Transverse colon (tissue), 4 donors: ENCODE results near the gene NNMT. TPM values are rescaled to one million over a fixed set of nuclear protein-coding genes. Genes with fewer than 3 reads are reported as not detected.

ENCODE experiments used
- DNase-seq: peaks from one replicate; pipeline ENCODE4 v3.0.0-alpha.2; 2019
- H3K27ac ChIP-seq, 4 donors: fragments of 200-600 bp; sonication (generic); 2 replicates each; pipeline ENCODE4 v1.5.1; 2016 to 2018; ENCODE audit warnings: inconsistent platforms in 4 of 4
- H3K27me3 ChIP-seq: fragments of 200-600 bp; sonication (generic); 2 replicates; pipeline ENCODE4 v1.5.1; 2017; ENCODE audit warnings: inconsistent platforms
- H3K36me3 ChIP-seq, 4 donors: fragments of 200-600 bp; sonication (generic); 2 replicates each; pipeline ENCODE4 v1.5.1; 2017 to 2019; ENCODE audit warnings: inconsistent platforms in 4 of 4
- H3K4me1 ChIP-seq, 4 donors: fragments of 200-600 bp; sonication (generic); 2 replicates each; pipeline ENCODE4 v1.5.1; 2017 to 2020; ENCODE audit warnings: inconsistent platforms in 4 of 4
- H3K4me3 ChIP-seq, 4 donors: fragments of 200-600 bp; sonication (generic); 1 replicate in 1 of 4; 2 replicates in 3 of 4; pipeline versions ENCODE4 v1.5.1 to v1.6.1; 2017 to 2019; ENCODE audit warnings: inconsistent platforms in 4 of 4
- H3K9me3 ChIP-seq, 2 donors: fragments of 200-600 bp; sonication (generic); 2 replicates each; pipeline ENCODE4 v1.5.1; 2017 to 2019; ENCODE audit warnings: inconsistent platforms in 2 of 2
- EP300 ChIP-seq: sonication (generic); formaldehyde crosslinking; IDR thresholded peaks from one replicate; pipeline ENCODE4 v1.6.1; 2017; ENCODE audit warnings: antibody characterized with exemption, low read depth
- POLR2A ChIP-seq: fragments of 450-650 bp; IDR thresholded peaks from one replicate; pipeline ENCODE4 v1.6.1; 2016; ENCODE audit warnings: antibody characterized with exemption, mild to moderate bottlenecking, moderate library complexity
- POLR2AphosphoS5 ChIP-seq, 3 donors: sonication (generic); formaldehyde crosslinking; IDR thresholded peaks; one replicate each; pipeline ENCODE4 v1.6.1; 2016; ENCODE audit warnings: antibody characterized with exemption in 3 of 3
- WGBS, 2 donors: methylation state at CpG; one replicate each; pipeline ENCODE4 v1.1.5; 2018; ENCODE audit warnings: low coverage in 1 of 2; 5-methylcytosine and 5-hydroxymethylcytosine counted together
- in situ Hi-C, 4 donors: fragments of 200-750 bp; cut with MboI; loops; one replicate each; pipeline versions ENCODE4 v1.15.0 to v1.15.1; 2017; ENCODE audit warnings: low sequenced_read_pairs in 3 of 4, low pct_ligation_motif_present in 1 of 4, low pct_unique_long_range_greater_than_20kb in 1 of 4
- intact Hi-C: fragments of 100-400 bp; cut with DNase I; formaldehyde crosslinking; loops from one replicate; pipeline ENCODE4 v1.15.1; 2023; ENCODE audit warnings: low total_unique reads
- total RNA-seq, 4 donors: library from RNA; depleted of rRNA; stranded (reverse); fragments of >200 nt; gene quantifications; one replicate each; pipeline ENCODE4 v1.1.0, GENCODE V29; 2016
- TF ChIP-seq, protein P1 (sequence below), 5 experiments: fragments of 200-600 bp in 3 of 5; fragments of 450-650 bp in 2 of 5; sonication (generic) in 3 of 5; IDR thresholded peaks; 1 replicate in 2 of 5; 2 replicates in 3 of 5; pipeline ENCODE4 v1.5.1; 2016 to 2017; ENCODE audit warnings: antibody characterized with exemption in 5 of 5, inconsistent platforms in 3 of 5, mild to moderate bottlenecking in 2 of 5, moderate library complexity in 1 of 5

Gene NNMT
- total RNA-seq, 4 donors from 2014 or later: 37.8 to 385 (median 179) TPM

GRCh38 chr11:114297806-114298709 lies 1.9 kb downstream of the NNMT start:
- in situ Hi-C loops (no loop called here), intact Hi-C loops (no loop called here)
- no peaks in the 10 kb centered on the region for H3K9me3 ChIP-seq
- H3K27me3 ChIP-seq: no peaks in the 10 kb centered on the region
- peak overlapping the region; percentile 88 to 94 (median 90) for H3K27ac ChIP-seq
- no peak for TF ChIP-seq EP300
- TF ChIP-seq, protein P1, sequence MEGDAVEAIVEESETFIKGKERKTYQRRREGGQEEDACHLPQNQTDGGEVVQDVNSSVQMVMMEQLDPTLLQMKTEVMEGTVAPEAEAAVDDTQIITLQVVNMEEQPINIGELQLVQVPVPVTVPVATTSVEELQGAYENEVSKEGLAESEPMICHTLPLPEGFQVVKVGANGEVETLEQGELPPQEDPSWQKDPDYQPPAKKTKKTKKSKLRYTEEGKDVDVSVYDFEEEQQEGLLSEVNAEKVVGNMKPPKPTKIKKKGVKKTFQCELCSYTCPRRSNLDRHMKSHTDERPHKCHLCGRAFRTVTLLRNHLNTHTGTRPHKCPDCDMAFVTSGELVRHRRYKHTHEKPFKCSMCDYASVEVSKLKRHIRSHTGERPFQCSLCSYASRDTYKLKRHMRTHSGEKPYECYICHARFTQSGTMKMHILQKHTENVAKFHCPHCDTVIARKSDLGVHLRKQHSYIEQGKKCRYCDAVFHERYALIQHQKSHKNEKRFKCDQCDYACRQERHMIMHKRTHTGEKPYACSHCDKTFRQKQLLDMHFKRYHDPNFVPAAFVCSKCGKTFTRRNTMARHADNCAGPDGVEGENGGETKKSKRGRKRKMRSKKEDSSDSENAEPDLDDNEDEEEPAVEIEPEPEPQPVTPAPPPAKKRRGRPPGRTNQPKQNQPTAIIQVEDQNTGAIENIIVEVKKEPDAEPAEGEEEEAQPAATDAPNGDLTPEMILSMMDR (IDR thresholded peaks at IDR 0.05): no peak
- no peak for TF ChIP-seq POLR2AphosphoS5 (IDR thresholded peaks at IDR 0.05)
- no peak for TF ChIP-seq POLR2A
- H3K4me3 ChIP-seq: peak overlapping the region; percentile 3 to 43 (median 16)
- WGBS, 2 donors: 82% methylated on average over 4 to 8 of the region's 8 CpGs
- DNase-seq: no peak
- no peaks in the 10 kb centered on the region for H3K36me3 ChIP-seq
- peaks cover 0 to 2% (median 0%) of the 10 kb centered on the region in 4 donors for H3K4me1 ChIP-seq

DNA sequence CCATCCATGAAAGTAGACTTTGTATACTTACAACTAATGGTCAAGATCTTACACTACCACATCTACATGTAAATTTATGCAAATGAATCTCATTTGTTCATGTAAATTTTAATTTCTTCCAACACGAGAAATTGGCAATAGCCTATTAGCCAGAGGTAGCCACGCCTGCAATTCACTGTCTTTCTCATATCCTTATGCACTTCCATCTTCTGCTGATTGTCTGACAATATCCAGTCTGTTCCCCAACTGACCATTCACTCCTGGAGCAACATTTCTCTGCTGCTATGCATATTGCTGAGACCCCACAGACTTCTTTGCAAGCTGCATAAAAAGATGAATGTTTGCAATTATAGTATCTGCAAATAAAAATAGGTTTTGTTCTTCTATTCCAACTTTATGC lies 2.5 kb downstream of the NNMT start:
- WGBS, 2 donors: 48 to 66% methylated on average over 2 of the region's 2 CpGs
- no peaks in the 10 kb centered on the region for H3K9me3 ChIP-seq
- no peaks in the 10 kb centered on the region for H3K36me3 ChIP-seq
- intact Hi-C loops (no loop called here), in situ Hi-C loops (no loop called here)
- peak overlapping the region; percentile 88 to 94 (median 90) for H3K27ac ChIP-seq
- DNase-seq: no peak
- H3K4me1 ChIP-seq: peaks cover 0 to 3% (median 1%) of the 10 kb centered on the region in 4 donors
- peak overlapping the region in 3 of 4 donors; percentile 12 to 43 (median 21) for H3K4me3 ChIP-seq
- TF ChIP-seq, protein P1 (IDR thresholded peaks at IDR 0.05): no peak
- TF ChIP-seq EP300: no peak
- TF ChIP-seq POLR2A: no peak
- TF ChIP-seq POLR2AphosphoS5 (IDR thresholded peaks at IDR 0.05): no peak
- no peaks in the 10 kb centered on the region for H3K27me3 ChIP-seq

DNA sequence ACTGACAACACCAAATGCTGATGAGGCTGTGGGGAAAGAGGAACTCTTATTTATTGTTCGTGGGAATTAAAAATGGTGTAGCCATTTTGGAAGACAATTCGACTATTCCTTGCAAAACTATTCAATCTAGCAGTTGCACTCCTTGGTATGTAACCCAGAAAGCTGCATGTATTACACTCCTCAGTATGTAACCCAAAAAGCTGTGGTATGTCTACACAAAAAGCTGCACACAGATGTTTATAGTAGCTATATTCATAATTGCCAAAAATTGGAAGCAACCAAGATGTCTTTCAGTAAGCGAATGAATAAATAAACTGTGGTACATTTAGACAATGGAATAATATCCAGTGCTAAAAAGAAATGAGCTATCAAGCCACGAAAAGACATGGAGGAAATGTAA lies 4.9 kb downstream of the NNMT start:
- 80 to 85% methylated on average over 4 of the region's 4 CpGs for WGBS, 2 donors
- intact Hi-C loops: no loop called here
- DNase-seq: no peak
- H3K27ac ChIP-seq: no peak overlapping the region
- no peaks in the 10 kb centered on the region for H3K36me3 ChIP-seq
- peak overlapping the region in 1 of 4 donors; percentile 43 for H3K4me3 ChIP-seq
- TF ChIP-seq, protein P1 (IDR thresholded peaks at IDR 0.05): no peak
- TF ChIP-seq EP300 (no peak), POLR2AphosphoS5 (IDR thresholded peaks at IDR 0.05) (no peak)
- no peaks in the 10 kb centered on the region for H3K9me3 ChIP-seq
- peaks cover 0 to 13% (median 5%) of the 10 kb centered on the region in 4 donors for H3K4me1 ChIP-seq
- in situ Hi-C loops: no loop called here
- no peaks in the 10 kb centered on the region for H3K27me3 ChIP-seq

- Histone ChIP-seq H3K9me3 (no peaks in the 10 kb centered on the region), H3K36me3 (no peaks in the 10 kb centered on the region), H3K27me3 (no peaks in the 10 kb centered on the region), H3K27ac (no peak overlapping the region), H3K4me3 (no peak overlapping the region), H3K4me1 (peaks cover 0 to 16% (median 5%) of the 10 kb centered on the region in 4 donors)
- in situ Hi-C loops (no loop called here), intact Hi-C loops (no loop called here)
- no peak for TF ChIP-seq POLR2A
- TF ChIP-seq POLR2AphosphoS5 (IDR thresholded peaks at IDR 0.05): no peak
- TF ChIP-seq, protein P1 (IDR thresholded peaks at IDR 0.05): no peak
- no peak for TF ChIP-seq EP300
- no peak for DNase-seq
These were observed 5.7 kb downstream of the NNMT start for GRCh38 chr11:114301927-114302326.
